GM18507 (cell line): ENCODE results near the gene ADGRB3.
"Not testable (repeated sequence)": the region's sequence is repeated elsewhere in the genome, so short reads cannot be mapped to it uniquely, and the experiment has no call there.

Experiments used
- DNase-seq: peaks from one replicate; pipeline ENCODE4 v3.0.0; 2011; ENCODE audit warnings: low read depth; ENCODE audit not compliant: insufficient read length; ENCODE audit errors: extremely low spot score
- FAIRE-seq: peaks from 2 replicates; lab custom pipeline; 2011; peaks lifted over from hg19 to GRCh38; lab: Jason Lieb, UNC

ADGRB3 gene

DNA sequence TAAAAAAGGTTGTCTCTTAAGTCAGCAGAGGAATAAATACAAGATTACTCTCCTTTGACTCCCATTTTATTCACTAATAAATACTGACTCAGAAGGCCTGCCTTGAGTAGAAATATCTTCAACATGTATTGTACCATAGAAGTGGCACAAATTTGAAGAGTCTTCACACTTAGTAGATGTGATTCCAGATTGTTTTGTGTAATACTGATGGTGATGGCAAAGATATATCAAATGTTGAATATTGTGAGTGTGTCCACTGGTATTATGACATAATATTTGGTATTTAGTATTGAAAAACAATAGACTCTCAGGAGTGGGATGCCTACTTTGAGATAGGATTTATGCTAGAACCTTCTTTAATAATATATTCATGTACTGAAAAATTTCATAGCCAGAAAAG, 7.0 kb downstream of the ADGRB3 start:
- DNase-seq (no peak), FAIRE-seq (no peak)

DNA sequence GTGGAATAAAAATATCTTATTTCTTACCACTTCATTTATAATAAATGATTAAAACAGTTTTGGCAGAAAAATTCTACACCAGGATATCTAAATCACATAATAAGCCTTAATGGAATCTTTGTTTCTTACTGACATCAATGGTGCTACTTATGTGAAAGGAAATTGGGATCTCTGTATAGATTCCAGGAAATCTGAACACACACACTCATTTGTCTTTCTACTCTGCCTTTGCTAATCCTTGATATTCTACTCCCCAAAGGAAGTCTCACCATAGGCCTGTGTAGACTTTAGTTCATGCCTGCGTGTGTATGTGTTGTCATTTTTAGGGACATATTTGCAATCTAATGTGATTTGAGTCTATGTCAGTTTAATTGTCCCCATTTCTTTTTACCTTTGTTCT, 7.9 kb downstream of the ADGRB3 start:
- FAIRE-seq (no peak), DNase-seq (no peak)

DNA sequence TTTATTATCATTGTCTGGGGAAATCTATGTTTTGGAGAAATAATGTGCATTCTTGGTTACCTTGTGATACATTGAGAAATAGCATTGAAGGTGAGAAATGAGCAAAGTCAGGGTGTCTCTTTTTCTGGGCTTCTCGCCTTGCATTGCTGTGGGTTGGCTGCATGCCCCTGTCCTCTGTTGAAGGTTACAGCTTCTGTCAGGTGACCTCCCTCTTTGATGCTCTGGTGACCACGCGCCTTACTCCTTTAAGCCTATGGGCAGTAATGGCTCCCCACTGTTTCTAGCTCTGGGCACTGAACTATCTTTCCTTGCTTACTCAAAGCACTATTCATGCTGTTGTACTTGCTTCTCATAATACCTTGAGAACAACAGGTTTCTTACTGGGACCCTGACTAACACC, 14.6 kb downstream of the ADGRB3 start:
- no peak for FAIRE-seq
- DNase-seq: no peak

DNA sequence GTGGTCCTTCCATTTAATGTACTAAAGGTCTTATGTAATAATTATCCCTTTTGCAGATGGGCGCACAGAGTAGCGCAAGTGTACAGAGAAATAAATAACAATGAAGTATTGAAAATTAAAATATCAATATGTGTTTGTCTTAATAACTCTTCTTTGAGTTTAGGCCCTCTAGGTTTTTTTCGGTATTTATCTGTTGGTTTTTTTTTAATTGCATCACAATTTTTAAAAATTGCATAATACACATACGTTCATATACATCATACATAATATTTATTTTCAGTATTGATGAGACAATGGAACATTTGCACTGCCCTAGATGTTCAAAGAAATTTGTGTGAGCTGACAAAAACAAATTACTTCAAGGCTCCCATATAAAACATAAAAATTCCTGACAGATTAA, 15.1 kb downstream of the ADGRB3 start:
- FAIRE-seq (no peak), DNase-seq (no peak)

DNA sequence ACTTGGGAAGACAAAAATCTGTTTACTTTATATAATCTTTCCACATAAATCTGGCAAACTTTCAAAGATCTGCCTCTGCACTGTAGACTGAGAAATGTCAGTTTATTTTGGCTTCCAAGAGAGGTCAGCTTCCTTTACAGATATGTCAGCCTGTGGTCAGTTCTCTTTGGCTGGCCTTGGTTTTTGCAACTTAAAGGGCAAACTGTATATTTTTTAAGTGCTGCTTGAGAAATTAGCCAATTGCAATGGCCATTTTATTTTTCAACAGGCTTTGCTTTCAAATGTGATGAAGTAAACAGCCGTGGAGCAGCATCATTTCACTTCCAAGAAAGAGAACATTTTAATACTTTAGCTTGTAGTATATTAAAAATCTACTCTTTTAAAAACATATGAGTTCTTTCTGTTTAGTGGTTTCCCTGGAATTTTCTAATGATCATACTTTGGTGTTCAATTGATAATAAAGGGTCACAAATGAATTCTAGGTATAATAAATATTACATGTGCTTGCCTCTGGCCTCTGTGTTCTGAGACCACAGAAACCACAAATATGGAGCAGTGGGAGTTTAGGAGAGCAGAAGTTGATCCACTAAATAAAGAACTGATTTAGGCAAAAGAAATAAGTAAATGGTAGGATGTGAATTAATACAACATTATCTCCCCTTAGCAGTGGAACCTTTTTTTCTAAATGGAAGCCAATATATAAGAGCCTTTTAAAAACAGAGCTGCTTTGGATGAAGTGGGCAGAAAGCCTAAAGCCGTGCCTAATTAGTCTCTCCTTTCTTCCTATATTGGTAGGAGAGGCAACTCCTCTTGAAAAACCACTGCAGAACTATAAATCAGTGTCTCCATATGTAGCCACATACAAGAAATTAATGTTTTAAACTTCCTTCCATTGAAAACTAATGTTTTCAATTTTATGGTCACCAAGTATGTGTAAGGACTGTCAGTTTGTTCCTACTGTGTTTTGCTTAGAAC, 16.2 kb downstream of the ADGRB3 start:
- no peak for FAIRE-seq
- DNase-seq: no peak

DNA sequence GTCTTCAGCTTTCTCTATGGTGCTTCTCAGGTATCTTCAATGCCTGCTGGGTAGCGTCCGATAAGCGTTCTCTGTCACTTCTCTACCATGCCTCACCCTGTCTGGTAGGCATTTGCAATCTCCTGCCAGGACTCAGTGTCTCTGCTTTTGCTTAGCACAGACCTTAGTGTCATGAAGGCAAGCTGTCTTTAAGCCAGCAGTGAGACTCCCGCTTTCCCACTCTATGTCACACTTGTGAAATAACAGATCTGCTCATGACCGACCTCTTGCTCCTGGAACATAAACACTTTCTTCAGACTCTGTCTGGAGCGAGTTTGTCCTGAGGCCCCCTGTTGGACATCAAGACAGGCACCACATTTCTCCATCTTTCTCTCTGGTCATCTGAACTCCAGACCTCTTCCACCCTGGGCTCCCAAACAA, 17.0 kb downstream of the ADGRB3 start:
- FAIRE-seq: no peak
- no peak for DNase-seq

DNA sequence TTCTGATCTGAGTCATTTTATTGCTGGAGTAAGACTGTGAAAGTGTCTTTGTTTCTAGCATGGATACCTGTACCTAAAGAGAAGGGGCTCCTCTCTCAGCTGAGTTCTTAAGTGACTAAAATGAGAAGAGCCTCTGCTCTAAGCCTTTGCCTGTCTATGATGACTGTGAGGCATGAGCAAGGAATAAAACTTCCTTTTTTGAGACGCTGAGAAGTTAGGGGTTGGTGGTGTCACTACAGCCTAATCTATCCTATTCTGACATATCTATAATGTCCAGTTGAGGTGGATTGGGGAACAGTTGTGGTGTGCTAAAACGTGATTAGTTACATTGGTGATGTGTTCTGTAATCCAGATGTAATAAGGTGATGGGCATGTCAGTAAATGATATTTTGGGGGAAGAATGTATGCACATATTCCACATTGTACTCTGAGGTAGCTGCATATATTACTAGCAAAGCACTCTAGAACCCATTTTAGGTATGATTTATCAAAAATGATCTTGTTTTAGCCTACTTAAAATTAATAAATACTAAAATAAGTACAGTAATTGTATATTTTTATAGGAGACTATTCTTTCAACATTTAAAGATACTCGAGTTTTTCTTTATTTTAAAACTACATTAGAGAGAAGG, 18.1 kb downstream of the ADGRB3 start:
- DNase-seq (no peak), FAIRE-seq (no peak)

DNA sequence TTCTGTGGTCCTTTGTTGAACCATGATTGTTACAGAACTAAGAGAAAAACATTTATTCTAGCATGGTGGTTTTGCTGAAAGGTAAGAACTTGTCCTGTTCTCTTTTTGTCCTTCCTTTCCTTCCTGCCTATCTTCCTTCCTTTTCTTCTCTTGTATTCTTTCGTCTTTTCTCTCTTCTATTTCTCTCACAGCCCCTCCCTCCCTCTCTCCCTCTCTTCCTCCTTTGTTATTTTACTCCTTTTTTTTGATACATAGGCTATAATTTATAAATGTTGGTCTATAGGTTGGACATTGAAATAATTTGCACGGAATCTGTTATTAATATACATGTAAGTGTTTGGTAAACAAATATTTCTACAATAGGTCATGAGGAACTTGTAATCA, 18.6 kb downstream of the ADGRB3 start:
- DNase-seq: no peak
- no peak for FAIRE-seq

DNA sequence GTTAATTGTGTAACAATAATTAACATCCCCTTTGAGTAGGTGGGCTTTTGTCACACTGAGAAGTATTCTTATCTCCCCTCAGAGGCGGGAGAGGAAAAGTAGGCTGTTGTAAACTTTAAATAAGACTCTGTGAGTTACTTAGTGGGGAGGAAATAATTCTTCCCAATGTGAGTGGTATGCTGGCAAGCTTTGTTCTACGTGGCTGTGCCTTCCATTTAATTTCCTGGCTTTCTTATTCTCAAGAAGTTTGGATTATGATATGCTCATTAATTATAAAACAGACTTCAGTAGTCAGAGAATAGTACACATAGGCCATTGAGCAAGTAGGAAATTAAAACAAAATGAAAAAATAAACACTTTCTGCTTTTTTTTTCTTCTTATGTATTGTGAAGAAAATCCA, 19.1 kb downstream of the ADGRB3 start:
- no peak for FAIRE-seq

DNA sequence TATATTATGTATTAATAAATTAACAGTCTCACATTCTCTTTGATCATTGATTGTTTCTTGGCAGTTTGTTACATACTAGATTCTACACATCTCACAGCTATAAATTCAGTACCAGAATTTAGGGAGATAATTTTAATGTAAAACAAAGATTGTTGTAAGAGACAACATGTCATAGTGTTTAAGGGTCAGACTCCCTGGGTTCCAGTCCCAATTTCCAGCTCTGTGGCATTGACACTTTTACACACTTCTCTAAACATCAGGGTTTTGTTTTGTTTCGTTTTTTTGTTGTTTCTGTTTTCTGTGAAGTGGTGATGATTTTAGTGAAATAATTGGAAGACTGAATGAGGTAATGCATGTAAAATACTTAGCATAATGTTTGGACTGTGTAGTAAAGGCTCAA, 19.9 kb downstream of the ADGRB3 start:
- DNase-seq (no peak), FAIRE-seq (no peak)

More for the DNA sequence above, 19.1 kb downstream of the ADGRB3 start:
- DNase-seq: no peak

DNA sequence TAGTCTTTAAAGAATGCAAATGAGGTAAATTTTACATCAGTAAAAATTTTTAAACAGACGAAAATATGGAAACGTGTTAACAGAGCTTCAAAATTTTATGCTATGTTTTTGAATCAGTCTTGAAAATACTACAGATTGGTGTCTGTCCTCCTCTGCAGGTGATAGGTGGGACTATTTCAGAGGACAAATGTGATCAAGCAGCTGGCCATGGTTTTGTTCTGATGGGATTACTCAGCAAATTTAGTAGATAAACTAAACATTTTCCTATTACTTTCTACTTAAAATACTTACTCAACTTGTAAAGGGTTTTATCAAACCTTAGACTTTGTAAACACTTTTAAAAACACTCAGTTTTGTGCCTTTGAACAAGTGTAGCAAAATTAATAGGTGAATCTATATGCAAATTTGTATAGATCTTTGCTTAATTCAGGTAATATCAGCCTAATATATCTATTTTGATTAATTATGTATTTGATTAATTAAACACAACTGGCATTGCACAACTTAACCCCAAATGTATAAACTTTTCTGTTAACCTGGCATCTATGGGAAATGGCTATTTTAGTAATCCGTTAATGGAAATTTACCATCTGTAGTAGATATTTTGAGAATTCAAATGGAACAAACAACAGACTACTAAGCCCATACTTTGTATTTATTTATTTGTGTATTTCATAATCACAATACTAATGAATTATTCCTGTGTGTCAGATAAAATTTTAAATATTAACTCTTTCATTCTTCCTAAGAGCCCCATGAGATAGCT, 22.5 kb downstream of the ADGRB3 start:
- FAIRE-seq (no peak), DNase-seq (no peak)

DNA sequence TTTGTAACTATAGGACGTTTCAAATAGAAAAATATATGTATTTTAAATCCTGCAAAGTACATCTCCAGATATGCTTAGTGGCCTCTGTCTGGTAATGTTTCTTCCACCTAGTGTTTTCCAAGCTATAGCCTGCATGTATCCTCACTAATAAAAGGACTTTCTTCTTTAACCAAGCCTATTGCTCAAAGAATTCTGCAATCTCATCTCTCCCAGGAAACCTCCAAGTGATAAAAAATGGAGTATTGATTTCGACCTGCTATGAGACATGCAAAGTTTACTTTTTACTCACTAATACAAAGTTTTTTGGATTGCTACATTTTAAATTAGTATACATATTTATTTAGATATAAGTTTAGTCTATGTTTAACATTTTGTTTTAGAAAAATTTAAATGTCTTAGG, 23.3 kb downstream of the ADGRB3 start:
- DNase-seq (no peak), FAIRE-seq (no peak)

DNA sequence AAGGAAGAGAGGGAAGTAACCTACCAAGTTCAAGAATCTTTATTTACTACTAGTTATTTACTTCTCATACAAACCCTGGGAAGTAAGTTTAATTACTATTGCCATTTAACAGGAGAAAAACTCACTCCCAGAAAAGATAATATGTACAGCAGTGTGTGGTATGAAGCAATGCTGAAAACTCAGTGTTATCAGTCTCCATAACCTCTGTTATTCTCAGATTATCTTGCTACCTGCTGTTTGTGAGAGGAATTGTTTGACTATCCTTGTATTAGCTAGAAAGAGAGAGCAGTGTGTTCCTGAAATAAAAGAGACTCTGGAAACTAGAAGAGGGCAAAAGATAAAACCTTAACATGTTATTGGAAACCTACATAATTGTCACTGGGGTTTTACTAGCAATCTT, 38.2 kb downstream of the ADGRB3 start:
- FAIRE-seq (no peak), DNase-seq (no peak)

DNA sequence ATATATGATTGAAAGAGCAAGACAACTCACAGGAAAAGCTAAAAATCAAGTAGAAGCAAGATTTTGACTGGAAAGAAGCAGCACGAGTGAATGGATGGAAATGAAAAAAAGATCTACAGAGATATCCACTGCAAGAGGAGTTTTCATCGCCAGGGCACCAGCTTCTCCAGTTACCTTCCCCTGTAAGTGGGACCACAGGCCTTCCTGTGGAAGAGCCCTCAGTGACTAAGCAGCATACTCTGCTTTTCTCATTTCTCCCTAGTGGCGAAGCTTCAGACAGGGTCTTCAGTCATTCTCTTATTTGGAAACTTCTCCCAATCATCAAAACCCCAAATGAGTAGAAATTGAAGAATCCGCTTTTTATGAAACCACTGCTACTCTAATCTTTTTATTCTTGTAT, 40.5 kb downstream of the ADGRB3 start:
- FAIRE-seq: no peak
- DNase-seq: no peak

DNA sequence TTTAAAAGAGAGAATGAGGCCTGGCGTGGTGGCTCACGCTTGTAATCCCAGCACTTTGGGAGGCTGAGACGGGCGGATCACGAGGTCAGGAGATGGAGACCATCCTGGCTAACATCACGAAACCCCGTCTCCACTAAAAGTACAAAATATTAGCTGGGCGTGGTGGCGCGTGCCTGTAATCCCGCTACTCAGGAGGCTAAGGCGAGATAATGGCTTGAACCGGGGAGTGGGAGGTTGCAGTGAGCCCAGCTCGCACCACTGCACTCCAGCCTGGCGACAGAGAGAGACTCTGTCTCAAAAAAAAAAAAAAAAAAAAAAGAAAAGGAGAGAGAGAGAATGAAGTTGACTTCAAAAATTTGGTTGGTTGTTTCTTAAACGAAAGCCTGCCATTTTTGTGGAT, 41.0 kb downstream of the ADGRB3 start:
- not testable (repeated sequence) for DNase-seq, FAIRE-seq

DNA sequence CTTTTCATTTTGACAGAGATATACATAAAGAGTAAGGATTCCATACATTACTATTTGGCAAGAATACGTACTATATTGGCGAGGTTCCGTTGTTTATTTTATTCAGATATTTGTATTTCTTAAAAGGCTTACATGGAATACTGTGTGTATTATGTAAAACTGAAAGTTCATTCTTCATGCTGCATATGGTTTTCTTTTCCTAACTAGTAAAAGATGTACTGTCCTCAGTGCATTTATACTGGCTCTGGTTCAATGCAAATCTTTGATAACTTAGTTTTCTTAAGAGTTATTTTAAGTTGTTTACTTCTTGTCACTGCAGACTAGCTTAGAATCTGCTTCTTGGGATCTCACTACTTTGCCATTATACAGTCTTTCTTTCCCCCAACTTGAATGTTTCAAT, 42.0 kb downstream of the ADGRB3 start:
- FAIRE-seq (no peak), DNase-seq (no peak)

DNA sequence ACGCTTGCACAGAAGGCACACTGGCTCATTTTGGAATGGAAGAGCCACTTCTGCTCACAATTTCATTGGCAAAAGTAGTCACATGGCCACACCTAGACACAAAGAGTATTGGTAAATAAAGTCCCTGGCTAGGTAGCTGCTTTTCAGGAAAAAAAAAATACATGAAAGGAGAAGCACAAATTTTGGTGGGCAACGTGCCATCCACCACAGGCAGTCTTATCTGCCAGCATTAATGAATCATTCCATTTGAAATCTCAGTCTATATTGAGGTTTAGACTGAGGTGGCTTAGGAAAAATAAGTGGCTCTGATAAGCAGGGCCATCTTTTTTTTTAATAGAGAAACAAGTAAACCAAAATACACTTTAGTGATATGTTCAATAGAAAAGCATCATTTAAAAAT, 44.3 kb downstream of the ADGRB3 start:
- FAIRE-seq (no peak), DNase-seq (no peak)

DNA sequence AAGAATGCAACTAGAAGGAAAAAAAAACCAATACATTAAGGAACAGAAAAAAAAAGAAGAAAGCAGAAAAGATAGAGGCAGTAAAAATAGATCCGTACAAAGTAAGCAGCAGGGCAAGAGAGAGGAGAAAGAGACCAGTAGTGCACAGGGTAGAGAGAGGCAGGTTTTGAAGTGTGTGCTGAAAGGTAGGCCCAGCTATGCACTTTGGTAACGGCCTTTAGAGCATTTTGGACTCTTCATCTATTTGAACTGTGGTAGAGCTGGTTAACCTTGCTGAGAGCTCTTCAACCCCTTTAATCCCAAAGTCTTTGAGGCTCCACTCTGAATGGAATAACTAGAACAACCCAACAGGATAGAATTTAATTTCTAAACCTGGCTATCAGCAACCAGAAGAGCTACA, 45.2 kb downstream of the ADGRB3 start:
- DNase-seq: no peak
- no peak for FAIRE-seq

DNA sequence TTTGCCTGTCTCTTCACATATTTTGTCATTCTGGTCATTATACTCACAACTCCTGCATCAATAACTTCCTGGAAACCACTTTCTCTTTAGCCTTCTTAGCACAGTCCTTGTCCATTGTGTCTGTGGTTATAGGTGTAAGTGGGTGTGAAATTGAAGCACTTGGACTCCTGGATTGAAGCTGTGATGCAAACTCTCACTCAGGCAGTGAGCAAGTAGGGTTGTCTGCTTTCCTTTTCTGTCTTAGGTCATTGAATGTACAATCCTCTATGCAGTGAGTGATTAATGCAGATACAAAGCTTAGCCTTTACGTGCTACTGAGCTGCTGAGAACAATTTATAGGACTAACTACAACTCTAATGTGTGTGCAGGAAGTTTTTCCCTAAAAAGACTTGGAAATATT, 54.8 kb downstream of the ADGRB3 start:
- DNase-seq (no peak), FAIRE-seq (no peak)

DNA sequence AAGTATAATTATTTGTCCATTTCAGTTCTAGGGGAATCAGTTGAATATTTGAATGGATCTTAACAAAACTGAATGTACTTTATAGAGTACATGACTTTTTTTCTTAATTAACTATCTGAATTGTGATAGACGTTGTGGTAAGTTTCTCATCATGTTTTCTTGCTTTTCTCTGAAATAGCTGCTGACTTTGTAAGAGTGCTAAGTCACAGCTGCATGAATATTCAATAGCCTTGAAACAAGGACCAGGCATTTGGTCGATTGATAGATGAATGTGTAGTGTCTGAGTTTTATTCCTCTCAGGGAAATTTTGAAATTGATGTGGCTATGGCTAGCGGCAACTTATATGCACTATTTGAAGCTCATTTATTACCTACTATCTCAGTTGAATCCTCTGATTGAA, 56.0 kb downstream of the ADGRB3 start:
- DNase-seq (no peak), FAIRE-seq (no peak)
